GM18498 (cell line): Measurements from ENCODE around the gene JMJD8.
"Not testable (repeated sequence)": the region's sequence is repeated elsewhere in the genome, so short reads cannot be mapped to it uniquely, and the experiment has no call there.

Experiments
- ATAC-seq: cut with Tn5 transposase; IDR thresholded peaks from one replicate; pipeline ENCODE4 v1.9.1; 2021; ENCODE audit warnings: mild to moderate bottlenecking, moderate library complexity; ENCODE audit not compliant: unreplicated experiment

Gene JMJD8

DNA sequence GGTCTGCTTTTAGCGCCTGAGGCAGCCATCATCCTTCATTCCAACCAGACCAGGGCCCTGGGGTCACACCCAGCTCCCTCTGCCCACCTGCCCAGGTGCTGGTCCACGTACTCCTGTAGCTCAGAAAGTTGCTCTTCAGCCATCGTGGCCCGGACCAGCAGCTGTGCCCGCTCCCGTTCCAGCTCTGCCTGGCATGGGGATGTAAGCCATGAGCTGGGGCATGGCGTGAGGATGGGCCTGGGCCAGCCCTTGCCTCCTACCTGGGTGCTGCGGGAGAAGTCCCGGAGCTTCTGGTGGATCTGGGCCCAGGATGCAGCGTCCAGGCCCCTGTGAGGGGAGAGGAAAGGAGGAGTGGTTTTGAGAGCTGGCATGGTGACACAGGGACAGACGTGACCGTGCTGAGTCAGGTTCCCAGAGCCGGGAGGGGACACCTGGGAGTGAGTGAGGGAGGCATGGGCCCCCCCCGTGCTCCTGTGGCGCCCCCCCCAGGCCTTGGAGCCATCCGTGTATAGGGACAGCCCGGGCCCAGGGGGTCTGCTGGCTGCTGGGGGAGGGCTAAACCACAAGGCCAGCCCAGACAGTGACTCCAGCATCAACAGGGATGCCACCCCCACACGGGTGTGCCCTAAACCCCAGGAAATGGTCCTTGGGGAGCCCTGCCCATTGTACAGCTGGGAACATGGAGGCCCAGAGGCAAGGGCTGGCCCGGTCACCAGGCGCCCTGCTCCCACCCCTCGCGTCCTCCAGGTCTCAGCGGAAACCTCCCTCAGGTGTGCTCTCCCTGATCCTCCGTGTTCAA is 38.9 kb upstream of the JMJD8 start:
- no peak for ATAC-seq

DNA sequence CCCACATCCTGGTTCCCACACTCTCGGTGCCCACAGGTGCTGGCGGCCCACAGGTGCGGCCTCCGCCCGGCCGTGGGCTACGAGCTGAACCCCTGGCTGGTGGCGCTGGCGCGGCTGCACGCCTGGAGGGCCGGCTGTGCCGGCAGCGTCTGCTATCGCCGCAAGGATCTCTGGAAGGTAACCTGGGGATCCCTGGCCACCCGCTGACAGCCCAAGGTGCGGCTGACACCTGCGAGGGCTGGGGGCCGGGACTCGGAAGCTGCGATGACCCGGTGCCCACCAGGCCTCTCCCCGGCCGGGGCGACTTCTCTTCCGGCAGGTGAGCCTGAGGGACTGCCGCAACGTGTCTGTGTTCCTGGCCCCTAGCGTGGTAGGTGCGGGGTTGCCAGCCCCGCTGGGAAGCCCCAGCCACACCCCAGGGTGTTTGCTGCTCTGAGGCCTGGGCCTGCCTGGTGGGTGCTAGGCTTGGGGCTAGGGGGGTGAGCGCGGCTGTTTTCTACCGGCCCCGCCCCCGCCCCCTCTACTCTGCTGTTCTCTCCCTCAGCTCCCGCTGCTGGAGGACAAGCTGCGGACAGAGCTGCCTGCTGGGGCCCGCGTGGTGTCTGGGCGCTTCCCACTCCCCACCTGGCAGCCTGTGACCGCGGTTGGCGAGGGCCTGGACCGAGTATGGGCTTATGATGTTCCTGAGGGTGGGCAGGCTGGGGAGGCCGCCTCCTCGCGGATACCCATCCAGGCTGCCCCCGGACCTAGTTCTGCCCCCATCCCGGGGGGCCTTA is 37.8 kb upstream of the JMJD8 start:
- ATAC-seq, result no peak

DNA sequence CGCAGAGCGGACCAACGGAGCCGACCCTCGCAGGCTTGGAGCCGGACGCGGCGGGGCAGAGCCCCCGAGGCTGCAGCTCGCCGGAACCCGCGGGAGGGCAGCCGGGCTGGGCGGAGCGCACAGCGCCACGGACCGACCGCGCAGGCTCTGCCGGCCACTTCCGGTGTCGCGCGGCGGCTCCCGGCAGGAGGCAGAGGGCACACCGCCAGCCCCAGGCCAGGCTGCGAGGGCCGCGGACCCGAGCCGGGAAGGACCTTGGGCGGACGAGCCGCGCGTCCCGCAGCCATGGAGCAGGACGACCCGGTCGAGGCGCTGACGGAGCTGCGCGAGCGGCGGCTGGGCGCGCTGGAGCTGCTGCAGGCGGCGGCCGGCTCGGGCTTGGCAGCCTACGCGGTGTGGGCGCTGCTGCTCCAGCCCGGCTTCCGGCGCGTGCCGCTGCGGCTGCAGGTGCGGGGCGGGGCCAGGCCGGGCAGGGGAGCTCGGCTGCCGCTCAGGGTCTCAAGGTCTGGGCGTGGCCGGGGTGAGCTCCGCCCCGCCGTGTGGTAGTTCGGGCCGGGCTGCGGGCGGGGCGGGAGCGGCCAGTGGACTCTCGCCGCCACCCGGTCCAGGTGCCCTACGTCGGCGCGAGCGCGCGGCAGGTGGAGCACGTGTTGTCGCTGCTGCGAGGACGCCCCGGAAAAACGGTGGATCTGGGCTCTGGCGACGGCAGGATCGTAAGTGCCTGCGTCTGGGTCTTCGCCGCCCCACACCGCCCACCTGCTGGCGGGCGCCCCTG is 37.0 kb upstream of the JMJD8 start, which contains the start of gene ANTKMT:
TSS of gene ANTKMT (plus strand) at position 157 of the 775 bp plus-strand sequence. CDS start at position 286, 129 bp downstream.
- ATAC-seq, result peak; percentile 82

DNA sequence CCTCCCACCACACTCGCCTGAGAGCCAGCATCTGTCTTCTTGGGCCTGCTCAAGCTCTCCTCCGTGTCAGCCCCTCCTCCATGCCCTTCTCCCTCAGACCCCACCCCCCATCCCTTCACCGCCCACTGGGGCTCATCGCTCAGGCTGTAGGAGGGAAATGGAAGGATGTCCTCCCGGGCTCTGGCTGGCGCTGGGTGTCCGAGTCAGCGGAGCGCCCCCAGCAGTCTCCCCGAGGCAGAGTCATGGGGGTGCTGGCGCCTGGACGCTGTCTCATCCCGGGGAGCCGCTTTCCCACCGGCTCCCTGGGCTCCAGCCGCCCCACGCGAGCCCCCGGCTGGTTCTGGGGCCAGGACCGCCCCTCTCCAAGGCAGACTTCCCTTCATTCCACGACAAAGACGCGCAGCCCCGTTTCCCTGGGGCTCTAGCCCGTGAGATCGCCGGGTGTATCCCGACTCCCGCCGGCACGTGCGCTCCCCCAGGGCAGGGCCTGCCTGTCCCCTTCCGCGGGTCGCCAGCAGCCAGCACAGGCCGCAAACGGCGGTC is 36.4 kb upstream of the JMJD8 start:
- ATAC-seq, result peak; percentile 20

DNA sequence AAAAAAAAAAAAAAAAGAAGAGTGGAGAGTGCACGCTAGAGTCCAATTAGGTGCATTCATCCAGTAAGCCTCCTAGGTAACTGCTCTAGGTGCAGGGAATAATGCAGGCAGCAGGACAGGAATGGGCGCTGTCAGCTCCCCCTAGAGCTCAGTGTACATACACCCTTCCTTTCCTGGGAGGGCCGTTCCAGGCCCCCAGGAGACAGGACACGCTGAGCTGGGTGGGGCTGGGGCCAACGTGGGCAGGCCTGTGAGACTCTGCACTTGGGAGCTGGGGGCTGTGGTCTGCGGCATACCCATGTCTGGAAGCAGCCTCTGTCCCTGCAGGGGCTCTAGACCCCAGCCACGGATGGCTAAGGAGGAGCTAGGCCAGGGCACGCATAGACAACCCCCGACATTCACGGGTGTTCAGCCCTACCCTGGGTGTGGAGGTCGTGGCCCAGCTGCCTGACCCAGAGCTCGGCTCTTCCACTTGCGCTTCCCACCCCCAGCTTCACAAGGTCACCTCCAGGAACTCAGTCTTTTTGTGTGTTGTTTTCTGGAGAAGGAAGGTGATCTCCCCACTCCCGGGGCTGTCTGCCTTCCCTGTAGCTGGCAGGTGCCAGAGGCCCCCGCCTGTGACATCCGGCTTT is 35.8 kb upstream of the JMJD8 start:
- no peak for ATAC-seq

DNA sequence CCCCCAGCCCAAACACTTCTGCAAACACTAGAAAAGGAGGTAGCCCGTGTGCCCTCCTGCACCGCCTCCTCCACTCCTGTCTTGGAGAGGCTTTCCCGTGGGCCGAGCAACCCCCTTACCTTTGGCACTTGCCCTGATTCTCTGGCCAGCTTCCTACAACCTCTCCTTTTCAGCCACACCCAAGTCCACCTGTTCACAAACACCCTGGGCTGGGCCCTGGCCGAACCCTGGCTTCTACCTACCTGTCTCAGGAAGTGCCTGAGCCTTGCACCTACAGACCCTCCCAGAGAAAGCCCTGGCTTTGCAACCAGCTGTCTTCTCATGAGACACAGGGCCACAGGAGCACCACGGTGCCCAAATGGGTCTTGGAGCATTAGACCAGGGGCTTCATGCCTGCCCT is 34.8 kb upstream of the JMJD8 start:
- ATAC-seq, result no peak

DNA sequence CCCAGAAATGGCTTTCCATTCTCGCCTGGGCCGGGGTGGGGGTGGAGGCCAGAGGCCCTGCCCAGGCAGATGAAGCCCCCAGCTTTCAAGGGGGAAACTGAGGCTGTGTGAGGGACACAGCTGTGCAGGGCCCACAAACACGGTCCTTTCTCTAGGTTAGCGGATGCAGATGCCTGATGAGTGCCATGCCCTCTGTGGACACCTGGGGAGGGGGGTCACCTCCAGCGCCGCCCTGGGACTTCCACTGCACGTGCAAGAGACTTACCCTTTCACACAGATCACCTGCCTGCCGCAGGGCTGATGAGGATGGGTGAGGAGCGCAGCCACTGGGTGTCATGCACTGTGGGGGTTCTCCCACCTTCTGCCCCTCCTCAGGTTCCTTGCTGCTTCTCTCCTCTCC is 34.3 kb upstream of the JMJD8 start:
- no peak for ATAC-seq

DNA sequence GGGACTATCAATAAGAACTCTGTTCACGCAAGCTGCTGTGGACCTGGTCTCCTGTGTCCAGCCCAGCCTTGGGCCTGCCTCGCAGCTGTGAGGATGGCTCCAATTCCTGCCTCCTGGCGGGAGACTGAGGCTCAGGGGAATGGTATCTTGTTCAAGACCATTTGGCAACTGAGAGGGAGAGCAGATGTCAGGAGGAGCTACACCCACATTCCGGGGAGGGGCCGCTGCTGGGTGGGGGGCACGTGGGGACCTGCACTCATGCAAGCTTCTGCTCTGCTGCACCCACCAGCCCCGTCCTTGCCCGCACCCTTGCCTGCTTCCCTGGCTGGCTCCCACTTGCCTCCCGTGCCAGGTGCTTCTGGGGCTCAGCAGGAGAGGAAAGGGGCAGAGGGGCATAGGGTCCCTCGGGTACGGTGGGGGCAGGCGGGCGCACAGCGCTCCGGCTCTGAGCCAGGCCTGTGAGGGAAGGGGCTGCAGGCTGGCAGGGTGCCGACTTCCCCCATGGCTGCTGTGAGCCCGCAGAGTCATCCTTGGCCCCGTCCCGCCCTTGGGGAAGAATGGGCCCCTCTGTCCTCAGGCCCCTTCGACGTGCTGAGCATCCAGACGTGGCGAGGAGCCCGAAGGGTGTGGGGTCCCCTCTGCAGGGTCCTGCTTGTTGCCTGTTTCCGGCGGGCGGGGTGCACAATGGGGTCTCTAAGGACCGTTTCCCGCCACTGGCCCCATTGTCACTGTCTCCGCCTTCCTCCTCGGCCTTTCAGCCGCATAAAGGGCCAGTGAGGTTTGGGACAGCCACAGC is 33.5 kb upstream of the JMJD8 start:
- no peak for ATAC-seq

DNA sequence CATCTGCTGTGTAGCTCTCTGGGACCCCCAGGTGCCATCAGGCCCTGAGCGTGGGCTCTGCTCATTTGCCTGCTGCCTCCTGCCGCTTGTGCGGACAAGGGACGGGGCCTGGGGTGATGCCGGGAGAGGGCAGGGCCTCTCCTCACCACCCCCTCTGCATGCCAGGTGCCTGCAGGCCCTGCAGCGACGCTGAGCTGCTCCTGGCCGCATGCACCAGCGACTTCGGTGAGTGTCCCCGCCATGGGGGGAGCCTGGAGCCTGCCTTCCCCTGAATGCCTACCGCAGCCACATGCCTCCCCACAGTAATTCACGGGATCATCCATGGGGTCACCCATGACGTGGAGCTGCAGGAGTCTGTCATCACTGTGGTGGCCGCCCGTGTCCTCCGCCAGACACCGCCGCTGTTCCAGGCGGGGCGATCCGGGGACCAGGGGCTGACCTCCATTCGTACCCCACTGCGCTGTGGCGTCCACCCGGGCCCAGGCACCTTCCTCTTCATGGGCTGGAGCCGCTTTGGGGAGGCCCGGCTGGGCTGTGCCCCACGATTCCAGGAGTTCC is 32.7 kb upstream of the JMJD8 start:
- ATAC-seq, result no peak

DNA sequence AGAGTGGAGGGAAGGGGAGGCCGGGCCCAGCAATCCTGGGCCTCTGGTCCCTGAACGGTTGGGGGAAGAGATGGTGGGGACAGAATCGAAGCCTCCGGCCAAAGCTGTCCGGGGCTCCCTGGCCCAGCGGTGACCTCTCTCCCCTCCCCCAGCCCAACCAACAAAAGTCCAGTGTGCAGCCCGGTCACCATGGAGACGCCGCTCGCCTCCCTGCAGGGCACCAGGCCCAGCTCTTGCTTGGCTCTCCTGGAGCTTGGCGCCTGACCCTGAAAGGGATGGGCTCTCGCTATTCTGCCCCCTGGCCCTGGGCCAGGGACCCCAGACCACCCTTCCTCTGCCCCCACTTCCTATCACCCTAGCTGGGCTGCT is 32.0 kb upstream of the JMJD8 start:
- no peak for ATAC-seq

DNA sequence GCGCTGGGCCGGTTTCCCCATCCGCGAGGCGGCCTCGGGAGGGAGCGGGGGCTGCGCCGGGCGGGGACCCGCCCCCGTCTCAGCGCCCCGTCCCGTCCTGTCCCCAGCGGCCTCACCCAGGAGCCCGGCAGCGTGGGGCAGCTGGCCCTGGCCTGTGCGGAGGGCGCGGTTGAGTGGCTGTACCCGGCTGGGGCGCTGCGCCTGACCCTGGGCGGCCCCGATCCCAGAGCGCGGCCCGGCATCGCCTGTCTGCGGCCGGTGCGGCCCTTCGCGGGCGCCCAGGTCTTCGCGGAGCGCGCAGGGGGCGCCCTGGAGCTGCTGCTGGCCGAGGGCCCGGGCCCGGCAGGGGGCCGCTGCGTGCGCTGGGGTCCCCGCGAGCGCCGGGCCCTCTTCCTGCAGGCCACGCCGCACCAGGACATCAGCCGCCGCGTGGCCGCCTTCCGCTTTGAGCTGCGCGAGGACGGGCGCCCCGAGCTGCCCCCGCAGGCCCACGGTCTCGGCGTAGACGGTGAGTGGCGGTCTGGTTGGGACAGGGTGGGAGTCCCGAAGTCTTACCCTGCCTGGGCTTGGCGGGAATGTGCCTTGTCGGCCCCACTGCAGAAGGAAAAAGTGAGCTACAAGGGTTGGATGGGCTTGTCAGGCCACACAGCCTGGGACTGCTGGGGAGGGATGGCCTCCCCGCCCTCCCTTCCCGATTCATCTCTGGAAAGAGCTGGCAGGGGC is 31.5 kb upstream of the JMJD8 start:
- peak; percentile 14 for ATAC-seq

DNA sequence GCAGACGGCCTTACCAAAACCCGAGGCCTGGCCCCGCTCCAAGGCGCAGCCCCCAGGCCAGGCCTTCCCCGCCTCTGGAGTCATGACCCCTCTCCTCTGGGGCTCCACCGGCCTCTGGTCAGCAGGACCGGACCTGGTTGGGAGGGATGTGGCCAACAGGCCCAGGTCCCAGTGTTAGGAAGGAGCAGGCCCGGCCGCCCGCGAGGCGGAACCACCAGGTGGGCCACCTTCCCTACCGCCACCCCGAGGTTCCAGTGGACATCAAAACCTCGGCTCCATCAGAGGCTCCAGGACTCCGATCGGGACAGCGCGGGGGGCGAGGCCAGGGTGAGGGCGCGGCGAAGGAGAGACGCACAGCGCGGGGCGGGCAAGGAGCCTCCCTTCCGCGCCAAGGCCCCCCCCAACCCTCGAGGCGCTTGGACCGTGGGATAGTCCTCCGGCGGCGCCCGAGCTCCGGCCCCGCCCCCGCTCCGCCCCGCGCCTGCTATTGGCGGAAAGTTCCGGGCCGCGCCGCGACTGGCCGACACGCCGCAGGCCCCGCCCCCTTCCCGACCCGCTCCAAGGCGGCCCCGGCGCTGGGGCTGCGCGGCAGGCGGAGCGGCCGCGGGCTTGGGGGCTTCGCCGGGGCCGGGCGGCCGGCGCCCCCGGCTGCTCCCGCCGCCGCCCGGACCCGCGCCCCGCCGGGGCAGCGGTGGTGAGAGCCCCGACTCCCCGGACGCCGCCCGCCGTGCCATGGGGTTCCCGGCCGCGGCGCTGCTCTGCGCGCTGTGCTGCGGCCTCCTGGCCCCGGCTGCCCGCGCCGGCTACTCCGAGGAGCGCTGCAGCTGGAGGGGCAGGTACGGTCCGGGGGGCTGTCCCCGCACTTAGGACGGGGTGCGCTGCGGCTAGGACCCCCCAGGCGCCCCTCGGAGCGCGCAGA is 30.7 kb upstream of the JMJD8 start, which contains the start of gene METRN:
TSS of gene METRN (plus strand) at position 561 of the 919 bp plus-strand sequence. CDS start at position 733, 172 bp downstream.
- ATAC-seq, result peak; percentile 77

DNA sequence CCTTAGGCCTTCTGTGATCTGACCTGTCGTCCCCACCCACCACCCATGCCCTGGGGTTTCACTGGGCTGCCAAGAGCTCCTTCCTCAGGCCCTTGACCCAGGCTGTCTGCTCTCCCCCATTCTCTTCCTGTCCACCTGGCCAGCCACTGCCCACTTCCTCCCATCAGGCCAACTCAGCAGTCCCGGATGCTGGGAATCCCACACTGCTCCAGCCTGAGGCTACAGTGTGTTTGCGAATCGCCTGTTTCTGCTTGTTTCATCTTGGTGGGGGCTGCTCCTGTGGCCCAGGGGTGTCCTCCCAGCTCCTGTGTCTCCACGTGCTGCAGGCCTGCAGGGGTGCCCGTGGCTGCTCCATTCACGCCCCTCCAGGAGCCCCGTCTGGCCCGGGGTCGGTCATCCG is 29.9 kb upstream of the JMJD8 start:
- ATAC-seq, result no peak

DNA sequence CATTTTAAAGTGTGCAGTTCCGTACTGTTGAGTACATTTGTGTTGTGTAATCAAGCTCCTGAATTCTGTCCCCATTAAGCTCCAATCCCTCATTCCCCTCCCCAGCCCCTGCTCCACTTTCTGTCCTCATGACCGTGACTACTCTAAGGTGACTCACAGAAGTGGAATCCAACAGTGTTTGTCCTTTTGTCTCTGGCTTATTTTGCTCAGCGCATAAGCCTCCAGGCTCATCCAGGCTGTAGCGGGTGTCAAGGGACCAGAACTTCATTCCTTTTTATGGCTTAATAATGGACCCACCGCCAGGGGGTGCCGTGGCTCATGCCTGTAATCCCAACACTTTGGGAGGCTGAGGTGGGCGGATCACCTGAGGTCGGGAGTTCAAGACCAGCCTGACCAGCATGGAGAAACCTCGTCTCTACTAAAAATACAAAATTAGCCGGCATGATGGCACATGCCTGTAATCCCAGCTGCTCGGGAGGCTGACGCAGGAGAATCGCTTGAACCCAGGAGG is 28.7 kb upstream of the JMJD8 start:
- ATAC-seq, result not testable (repeated sequence)

DNA sequence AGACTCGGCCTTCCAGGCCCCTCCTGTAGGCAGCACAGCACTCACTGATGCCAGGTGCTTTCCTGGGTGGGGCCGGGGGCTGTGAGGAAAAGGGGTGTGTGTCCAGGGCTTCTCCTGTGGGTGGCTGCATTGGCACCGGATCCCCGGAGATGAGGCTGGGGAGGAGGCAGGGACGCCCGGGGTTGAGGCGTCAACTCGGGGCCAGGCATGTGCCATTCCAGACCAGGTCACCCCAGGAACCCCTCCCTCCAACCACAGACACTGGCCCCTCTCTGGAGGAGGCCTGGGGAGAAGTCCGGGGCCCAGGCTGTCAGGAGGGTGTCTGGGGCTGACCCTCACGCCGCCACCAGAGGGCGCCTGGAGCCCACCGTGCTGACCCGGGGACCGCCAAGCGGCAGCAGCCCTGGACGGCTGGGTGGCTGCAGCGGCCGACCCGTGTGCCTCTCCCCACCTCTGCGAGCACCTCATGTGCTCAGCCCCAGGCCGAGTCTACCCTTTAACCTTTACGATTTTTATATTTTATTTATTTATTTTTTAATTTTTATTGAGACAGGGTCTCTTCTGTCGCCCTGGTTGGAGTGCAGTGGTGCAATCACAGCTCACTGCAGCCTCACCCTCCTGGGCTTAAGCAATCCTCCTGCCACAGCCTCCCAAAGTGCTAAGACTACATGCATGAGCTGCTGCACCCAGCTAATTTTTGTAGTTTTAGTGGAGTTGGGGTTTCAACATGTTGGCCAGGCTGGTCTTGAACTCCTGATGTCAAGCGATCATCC is 27.6 kb upstream of the JMJD8 start:
- peak; percentile 42 for ATAC-seq

DNA sequence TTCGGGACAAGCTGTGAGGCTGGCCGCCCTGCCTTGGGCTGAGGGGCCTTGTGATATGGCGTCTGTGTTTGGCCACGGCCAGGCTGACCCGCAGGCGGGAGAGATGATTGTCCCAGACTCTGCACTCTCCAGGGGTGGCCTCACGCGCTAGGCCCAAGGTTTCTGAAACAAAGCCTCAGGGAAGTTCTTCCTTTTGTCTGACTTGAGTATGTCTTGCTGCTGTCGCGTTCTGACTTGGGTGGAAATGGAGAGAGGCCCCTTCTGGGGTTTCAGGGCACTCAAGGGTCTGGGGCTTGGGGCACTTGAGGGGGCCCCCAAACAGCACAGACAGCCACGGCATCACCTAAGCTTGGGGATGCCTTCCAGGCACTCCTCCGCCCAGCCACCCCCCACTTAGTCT is 26.9 kb upstream of the JMJD8 start:
- ATAC-seq, result no peak
